ENCODE data around the gene DCC.

DCC gene

DNA sequence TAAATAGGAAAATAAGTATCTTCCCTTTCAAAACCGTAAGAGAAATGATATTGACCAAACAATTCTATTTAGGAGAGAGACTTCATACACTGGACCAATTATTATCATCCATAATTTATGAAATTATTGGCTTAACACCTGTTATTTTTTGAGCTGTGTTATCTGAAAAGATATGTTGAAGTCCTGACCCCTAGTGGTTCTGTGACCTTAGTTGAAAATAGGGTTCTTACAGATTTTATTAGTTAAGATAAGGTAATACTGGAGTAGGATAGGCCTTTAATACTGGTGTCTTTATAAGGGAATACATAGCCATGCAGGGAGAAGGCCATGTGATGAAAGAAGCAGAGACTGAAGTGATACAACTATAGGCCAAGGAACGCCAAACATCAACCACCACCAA lies 659.6 kb downstream of the DCC start:
- no peak for DNase-seq (ENCODE audit: low read depth in 4 of 4, low spot score in 1 of 4)

DNA sequence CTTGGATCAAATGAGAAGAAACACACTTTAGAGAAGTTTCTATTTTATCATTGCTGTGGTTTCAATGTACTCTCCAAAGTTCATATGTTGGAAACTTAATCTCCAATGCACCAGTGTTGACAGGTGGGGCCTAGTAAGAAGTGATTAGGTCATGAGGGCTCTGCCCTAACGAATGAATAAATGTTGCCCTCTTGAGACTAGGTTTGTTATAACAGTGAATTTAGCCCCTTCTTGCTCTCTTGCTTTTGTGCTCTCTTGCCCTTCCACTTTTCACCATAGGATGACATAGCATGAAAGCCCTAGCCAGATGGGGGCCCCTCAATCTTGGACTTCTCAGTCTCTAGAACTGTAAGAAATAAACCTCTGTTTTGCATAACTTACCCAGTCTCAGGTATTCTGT lies 664.8 kb downstream of the DCC start:
- no peak for DNase-seq (ENCODE audit: low read depth in 4 of 4, low spot score in 1 of 4)

DNA sequence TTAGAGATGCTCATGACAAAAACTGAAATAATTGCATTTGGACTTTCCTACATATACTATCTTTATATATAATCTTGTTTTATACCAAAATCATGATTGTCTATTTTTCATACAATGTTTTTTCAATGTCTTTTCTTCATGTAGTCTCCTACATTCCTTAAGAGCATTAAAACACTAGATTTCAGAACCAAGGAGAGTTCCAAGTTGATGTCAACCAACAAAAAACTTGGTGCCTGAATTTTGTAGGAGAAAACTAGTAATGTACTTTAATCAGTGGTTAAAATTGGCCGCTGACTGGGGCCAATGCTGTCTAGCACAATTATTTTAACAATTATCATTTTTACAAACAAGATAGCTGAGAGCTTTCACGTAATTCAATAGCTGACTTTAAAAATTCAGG lies 678.8 kb downstream of the DCC start:
- no peak for DNase-seq (ENCODE audit: low read depth in 4 of 4, low spot score in 1 of 4)

DNA sequence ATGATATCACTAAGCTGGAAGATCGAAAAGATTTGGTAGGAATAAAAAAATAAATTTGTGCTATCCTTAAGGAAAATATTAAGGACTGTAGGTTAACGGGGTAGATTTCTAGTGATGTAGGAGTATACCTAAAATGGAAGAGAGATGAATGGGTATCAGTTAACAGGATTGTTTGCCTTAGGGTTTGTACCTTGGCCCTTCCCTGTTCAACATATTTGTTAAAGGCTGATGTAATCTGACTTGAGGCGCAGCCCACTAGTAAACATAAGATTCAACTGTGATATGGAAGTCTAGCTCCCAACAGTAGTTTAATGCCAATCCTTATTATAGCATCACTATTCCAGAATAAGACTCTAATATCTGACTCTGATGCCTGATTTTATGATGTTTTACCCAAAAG lies 685.2 kb downstream of the DCC start:
- DNase-seq (ENCODE audit: low read depth in 4 of 4, low spot score in 1 of 4) = no peak

DNA sequence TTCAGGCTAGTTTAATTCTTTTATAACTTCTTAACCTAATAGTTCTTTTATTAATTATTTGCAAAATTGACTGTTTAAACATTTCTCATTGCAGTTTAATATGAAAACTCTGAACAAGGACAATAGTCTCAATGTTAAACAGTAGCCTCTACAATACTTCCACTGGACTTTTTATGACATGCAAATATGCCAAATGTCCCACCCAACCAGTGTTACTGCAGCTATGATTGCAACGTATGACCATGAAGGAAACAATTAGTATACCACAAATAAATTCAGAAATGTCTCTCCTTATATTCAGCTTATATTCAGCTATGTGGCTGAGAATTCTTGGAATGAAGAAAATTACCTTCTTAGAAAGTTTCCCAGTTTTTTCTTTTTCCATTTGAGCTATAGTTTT lies 688.6 kb downstream of the DCC start:
- DNase-seq (ENCODE audit: low read depth in 4 of 4, low spot score in 1 of 4) = no peak

DNA sequence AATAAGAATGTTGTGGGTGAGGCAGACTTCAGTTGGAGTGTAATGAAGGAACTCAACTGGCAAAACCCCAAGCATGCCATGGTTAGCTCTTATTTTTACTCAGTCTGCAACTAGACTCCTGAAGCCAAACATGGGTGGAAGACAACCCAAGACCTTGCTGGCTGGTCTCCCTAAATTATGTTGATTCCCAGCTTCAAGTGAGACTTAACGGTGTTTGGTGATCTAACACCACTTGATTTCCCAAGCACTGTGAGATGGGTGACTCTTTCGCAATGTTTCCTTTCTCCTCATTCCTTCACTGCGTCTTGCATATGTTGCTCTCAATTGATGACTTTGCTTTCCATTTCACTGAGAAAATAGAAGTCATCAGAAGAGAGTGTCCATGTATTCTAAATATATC lies 693.1 kb downstream of the DCC start:
- no peak for DNase-seq (ENCODE audit: low read depth in 4 of 4, low spot score in 1 of 4)

DNA sequence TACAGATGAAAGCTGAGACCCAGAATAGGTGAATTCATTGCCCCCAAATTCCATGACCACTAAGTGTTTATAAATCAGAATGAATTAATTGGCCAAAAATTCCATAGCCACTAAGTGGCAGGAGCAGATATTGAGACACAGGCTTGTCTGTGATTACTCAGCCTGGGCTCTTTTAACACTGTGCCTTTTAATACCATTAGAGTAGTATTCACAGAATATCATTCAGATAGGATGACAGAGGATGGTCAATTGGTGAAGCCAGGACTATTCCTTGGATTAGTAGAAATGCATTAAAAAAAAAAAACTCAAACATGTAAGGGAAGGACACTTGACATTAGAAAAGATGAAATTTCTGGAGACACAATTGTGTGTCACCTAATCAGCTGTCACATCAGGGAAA lies 698.6 kb downstream of the DCC start:
- no peak for DNase-seq (ENCODE audit: low read depth in 4 of 4, low spot score in 1 of 4)

DNA sequence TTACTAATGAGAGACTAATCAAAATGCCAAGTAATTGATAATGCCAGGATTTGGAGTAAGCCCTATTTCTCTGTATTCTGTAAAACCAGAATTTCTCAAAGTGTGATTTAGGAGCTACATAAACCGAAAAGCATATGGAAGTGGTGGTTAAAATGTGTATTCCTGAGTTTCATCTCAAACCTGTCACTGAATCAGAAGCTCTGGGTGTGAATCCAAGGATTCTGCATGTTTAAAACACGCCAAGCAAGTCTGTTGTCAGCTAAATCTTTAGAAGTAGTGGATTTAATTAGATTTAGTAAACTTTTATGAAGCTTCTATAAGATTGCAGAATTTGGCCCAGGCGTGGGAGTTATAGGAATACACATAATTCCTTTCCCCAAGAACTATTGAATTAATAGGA lies 700.3 kb downstream of the DCC start:
- DNase-seq (ENCODE audit: low read depth in 4 of 4, low spot score in 1 of 4) = no peak

DNA sequence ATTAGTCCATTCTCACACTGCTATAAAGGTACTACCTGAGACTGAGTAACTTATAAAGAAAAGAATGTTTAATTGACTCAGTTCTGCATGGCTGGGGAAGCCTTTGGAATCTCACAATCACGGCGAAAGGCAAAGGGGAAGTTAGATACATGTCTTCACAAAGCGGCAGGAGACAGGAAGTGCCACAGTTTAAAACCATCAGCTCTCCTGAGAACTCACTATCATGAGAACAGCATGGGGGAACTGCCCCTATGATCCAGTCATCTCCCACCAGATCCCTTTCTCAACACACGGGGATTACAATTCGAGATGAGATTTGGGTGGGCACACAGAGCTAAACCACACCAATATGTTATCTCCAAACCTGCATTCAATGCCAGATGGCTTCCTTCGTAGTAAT lies 716.1 kb downstream of the DCC start:
- no peak for DNase-seq (ENCODE audit: low read depth in 4 of 4, low spot score in 1 of 4)

DNA sequence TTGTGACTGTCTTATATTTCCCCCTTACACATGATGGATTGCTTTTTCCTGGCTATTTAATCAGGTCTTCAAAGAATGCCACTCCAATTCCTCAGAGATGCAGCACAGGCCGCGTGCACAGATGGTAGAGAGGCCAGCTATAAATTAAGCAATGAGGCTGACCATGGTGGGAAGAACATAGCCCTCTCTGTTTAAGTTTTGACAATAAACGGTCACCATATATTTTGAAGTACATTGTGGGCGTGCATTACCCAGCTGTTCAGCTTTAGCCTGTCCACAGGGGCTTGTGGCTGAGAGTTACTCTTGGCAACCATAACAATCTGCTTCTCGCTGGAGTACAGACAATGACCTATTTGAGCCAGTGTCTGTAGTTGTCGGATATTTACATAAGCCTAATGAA lies 730.8 kb downstream of the DCC start:
- DNase-seq (ENCODE audit: low read depth in 4 of 4, low spot score in 1 of 4) = no peak

DNA sequence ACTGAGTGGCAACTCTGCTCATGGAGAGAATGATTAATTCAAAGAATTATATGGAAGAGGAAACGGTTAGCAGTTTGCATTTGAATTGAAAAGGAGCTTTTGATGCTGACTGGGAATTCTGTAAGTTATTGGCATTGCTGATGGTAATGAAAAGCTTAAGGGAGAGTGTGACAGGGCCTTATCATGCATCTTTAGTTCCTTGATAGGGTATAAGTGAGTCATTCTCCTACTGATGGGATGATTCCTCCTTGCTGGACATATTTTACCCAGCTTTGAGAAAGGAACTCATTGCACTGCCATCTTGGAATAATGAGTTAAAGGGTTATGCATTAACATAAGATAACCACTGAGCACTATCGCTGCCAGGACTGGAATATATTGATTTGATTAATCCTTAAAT lies 740.7 kb downstream of the DCC start:
- no peak for DNase-seq (ENCODE audit: low read depth in 4 of 4, low spot score in 1 of 4)

DNA sequence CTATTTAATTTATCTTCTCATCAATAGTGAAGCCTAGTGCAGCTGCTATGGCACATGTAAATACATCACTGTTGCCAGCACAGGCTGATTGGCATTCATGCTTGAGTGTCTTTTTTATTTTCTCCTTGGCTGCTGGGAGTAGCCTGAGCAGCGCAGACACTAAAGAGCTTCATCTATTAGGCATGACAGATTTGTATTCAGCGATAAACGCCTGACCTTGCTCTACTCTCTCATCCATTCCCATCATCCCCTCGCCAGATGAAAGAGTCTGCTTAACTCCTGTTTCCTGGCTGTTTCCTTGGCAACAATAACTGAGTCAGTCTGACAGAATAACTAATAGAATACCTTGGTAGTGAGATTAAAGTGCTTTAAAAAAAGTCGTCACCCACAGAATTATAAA lies 753.6 kb downstream of the DCC start:
- no peak for DNase-seq (ENCODE audit: low read depth in 4 of 4, low spot score in 1 of 4)

DNA sequence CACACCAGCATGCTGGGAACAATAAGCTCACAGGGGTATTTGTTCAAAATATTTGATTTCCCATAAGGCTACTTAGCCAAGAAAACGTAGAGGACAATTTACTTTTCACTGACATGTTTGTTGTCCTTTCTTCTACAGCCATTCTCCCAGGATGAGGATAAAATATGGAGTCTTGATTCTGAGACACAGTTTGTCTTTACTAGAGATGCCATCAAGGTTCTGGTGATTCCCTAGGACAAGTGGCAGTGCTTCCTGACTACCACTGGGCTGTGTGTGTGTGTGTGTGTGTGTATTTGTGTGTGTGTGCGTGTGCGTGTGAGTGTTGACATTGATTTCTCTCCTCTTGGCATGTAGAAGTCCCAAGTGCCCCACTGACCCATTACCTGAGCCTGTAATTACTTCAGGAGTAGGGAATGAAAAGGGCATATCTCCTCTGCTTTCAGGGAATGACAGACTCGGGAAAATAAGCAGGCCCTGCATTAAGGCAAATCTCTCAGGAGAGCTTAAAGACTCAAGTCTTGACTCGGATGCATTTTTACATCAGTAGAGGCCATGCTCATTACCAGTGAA lies 761.6 kb downstream of the DCC start:
- no peak for DNase-seq (ENCODE audit: low read depth in 4 of 4, low spot score in 1 of 4)

DNA sequence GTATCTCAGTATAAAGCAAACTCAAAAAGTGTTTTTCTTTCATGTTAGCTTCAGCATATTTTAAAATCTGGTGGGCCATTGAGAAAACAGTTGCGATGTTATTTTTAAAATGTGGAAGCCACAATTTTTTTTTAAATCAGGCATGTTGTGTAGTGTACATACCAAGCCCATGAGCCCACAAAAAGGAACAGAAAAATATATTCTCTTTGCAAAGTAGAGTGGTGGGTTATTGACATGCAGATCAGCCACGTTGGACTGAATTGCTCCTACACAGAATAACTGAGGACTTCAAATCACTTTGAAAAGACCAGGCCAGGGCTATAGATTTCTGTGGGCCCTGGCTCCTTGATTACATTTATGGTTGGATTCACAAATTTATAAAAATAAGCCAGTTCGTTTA lies 774.4 kb downstream of the DCC start:
- no peak for DNase-seq (ENCODE audit: low read depth in 4 of 4, low spot score in 1 of 4)

DNA sequence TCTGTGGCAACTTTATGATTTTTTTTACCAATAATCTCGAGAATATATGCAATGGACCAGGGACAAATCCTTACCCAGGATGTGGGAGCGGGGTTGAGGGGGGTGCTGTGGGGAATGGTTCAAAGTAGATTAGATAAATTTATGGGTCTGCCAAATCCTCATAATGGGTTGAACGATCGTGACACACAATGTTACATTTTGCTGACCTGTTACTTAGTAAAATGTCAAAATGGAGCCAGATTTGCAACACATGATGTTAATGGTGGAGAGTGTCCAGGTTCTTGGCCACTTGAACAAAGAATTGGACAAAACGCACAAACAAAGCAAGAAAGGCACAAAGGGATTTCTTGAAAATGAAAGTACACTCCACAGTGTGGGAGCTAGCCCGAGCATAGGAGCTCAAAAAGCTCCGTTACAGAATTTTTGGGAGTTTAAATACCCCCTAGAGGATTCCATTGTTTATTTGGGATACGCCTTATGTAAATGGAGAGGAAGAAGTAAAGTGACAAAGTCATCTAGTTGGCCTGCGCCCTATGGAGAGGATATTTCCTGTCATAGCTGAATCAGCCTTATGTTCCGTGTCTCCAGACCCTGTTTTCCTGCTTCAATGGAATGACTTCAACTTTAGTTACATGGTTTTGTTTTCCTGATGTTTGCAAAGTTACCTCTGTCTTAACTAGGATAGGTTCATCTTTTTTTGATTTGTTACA lies 776.0 kb downstream of the DCC start:
- no peak for DNase-seq (ENCODE audit: low read depth in 4 of 4, low spot score in 1 of 4)

DNA sequence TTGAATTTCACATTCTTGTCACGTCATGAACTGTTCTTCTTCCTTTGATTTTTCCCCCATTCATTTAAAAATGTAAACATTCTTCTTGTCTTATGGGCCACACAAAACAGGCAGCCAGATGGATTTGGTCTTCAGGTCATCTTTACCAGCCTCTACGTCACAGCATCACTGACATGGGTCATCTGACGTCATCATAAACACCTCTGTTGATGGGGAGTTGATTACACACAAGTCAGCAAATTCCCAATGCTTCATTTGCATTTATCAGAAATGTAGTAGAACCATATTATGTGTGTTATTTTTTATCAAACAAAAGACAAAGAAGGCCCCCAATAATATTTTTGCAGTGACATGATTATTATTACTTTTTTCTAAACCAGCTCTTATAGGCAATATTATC lies 777.9 kb downstream of the DCC start:
- DNase-seq (ENCODE audit: low read depth in 4 of 4, low spot score in 1 of 4) = no peak

DNA sequence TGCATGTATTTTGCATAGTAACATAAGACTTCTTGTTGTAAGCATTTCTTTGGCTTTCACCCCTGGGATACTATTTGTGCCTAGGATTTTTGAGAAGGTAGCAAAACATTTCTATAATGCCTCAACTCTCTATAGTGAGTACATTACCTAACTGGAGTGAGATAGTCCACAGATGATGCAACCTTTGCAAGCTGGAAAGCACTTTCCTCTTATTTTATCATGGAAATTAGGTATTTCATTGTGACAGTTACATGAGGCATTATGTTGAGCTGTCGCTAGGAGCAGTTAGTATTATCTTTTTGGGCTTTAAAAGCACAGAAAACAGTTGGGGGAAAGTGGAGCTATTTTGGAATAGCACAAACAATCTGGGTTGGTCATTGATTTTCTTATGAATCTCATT lies 786.2 kb downstream of the DCC start:
- DNase-seq (ENCODE audit: low read depth in 4 of 4, low spot score in 1 of 4) = no peak

DNA sequence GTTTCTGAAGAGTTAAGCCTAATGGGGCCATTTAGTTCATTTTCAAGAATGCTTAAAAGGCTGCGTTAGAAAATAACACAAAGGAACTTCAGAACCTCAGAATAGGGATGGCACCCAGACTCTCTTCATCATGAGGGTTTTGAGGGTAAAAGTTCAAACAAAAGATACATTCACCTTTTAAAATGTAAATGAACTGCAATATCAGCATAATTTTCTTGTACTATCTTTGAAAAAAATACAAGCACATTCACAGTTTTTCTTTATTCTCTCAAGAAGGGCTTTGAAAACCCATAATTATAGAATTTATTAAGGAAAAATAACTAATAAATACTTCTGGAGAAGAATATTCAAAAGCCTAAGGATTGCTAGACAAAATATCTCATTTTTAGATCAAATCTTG lies 791.0 kb downstream of the DCC start:
- no peak for DNase-seq (ENCODE audit: low read depth in 4 of 4, low spot score in 1 of 4)

DNA sequence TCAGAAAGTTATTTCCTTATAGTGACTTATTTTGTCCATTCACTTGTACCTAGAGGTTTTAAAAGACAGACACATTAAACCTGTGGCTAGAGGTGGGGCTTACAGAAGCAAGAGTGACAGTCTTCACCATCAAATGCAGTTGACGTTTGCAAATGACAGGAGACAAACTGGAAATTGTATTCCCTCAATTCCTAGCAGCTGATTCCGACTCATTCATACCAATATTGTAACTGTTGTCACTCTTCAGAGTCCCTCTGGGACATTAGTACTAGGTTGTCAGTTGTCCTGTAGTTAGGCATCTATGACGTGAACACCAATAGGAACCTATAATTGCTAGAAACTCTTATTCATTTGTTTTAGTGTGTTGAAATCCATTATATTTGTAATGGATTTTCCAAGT lies 794.7 kb downstream of the DCC start:
- no peak for DNase-seq (ENCODE audit: low read depth in 4 of 4, low spot score in 1 of 4)

DNA sequence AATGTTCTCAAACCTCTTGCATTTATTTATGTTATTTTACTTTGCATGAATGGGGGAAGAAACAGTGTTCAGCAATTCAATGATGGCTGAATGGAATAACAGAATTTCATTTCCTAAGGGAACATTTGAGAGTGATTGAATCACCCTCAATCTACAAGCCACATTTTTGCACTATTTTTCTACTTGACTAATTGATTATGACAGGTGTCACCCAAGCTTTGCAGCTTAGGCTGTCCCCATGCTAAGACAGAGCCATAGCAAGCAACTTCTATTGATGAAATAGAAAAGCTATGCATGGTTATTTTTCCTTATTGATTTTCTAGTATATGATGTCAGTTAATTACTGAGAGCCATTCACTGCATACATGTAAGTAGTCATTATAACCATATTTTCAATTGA lies 795.7 kb downstream of the DCC start:
- DNase-seq (ENCODE audit: low read depth in 4 of 4, low spot score in 1 of 4) = no peak

DNA sequence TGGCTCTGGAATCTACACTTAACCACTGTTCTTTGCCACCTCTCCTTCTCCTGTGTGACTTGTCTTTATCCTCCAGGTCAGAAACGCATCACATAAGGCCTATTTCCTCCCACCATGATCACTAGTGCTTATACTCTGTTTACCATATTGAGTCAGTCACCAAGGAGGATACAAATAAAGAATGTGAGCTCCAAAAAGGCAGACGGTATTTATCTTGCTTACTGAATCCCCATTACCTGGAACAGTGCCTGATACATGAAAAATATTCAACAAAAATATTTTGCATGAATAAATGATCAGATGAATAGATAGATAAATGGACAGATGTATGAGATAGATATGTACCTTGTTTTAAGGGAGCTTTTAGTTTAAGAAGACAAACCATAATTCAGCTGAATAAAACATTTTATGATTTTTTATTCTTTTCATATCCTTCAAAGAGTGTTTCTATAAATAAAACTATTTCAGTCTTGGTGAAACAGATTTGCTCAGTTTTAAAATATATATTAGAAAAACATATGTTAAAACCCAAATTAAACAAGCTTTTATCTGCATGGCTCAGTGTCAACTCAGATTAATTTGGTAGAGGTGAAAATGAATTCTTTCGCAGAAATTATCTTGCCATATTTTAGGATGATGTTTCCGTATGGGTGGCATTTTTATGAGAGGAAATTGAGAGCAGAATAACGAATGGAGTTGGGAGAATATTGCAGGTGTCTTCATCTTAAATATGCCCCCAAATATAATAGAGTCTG lies 799.9 kb downstream of the DCC start:
- DNase-seq (ENCODE audit: low read depth in 4 of 4, low spot score in 1 of 4) = no peak

DNA sequence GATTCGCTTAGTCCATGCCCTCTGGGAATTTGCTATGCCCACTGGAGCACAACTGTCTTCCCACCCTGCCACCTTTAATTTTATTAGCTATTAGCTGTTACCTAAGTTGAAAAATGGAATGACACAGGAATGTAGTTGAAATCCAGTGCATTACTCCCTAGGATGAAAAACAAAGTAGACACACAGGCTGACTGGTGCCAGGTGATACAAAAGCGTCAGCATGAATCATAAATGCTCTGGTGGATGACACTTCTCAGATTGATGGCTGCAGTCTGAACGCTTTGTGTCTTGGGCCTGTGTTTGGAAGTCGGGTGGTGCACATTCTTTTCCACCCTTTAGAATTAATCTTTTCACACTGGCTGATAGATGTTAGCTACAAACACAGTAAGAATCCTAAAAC lies 802.0 kb downstream of the DCC start:
- no peak for DNase-seq (ENCODE audit: low read depth in 4 of 4, low spot score in 1 of 4)

DNA sequence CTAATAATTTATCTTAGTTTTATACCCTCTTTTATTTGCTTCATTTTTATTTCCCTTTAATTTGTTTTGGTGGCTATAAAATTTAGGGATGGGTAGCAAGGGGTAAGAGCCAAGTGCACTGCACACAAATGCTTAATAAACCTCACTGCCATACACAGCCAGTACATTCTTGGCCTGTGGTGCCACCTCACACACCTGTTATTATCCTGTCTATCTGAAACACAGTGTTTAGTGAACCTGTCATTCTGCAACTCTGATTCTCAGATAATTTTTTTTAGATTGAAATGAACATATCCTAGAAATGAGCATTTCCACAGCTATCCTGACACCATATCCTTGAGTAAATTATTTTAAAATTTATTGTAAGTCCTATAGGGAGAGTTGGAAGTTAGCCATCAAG lies 807.5 kb downstream of the DCC start:
- no peak for DNase-seq (ENCODE audit: low read depth in 4 of 4, low spot score in 1 of 4)

Data from stimulated activated CD4-positive, alpha-beta T cell treated with anti-CD3 and anti-CD28 coated beads, Interleukin-1b, Interleukin-23, amount 100 ng/mL, for 24 hours (primary cell).